ENCODE data around the gene DMKN. TPM values are rescaled to one million over a fixed set of nuclear protein-coding genes. Genes with fewer than 3 reads are reported as not detected.
A peak's percentile ranks its signal among the peaks of the same experiment; 100 is the strongest.
"Not testable (repeated sequence)": the region's sequence is repeated elsewhere in the genome, so short reads cannot be mapped to it uniquely, and the experiment has no call there.

The DMKN gene
- total and polyA plus RNA-seq, 9 donors = 1.1 to 22.6 (median 2.0) TPM

DNA sequence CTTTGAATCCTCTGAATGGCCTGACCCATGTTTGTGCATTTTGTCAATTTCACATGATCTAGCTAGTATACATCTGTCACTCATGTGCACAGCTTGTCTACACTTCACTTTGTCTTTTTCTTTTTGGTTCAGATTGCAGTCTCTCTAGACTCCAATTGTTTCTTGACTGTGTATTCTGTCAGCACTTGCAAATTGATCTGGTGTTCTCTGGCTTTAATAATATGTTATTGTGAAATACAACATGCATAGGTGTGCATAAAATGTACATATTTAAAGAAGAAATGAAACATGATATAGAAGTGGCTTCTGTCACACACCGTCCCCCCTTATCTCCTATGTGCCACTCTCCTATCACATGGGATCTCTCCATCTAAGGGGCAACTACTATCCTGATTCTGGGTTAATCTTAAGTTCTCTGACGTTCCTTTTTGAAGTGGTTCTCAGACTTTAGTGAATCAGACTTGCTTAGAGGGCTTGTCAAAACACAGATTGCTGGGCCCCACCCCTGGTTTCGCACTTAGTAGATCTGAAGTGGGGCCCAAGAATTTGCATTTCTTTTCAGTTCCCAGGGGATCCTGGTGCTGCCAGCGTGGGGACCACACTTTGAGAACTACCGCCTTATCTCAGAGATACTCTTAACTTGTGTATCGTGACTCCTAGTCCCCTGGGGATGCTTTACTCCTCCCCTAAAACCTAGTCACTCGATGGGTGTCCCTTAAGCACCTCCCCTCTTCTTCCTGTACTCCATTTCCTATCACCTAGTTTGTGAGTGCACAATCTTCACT, 29.0 kb downstream of the DMKN start:
- Histone ChIP-seq H3K36me3 (ENCODE audit: control insufficient read depth, insufficient read depth, low read length) (no peaks in the 10 kb centered on the region), H3K9me3 (replicated peaks; ENCODE audit: control insufficient read depth, low read depth, low read length) (no peaks in the 10 kb centered on the region), H3K27ac (ENCODE audit: low read length) (no peak overlapping the region), H3K27me3 (ENCODE audit: control insufficient read depth, insufficient read depth, low read length) (peaks cover 2% of the 10 kb centered on the region), H3K4me1 (ENCODE audit: control insufficient read depth, insufficient read depth, low read length) (no peaks in the 10 kb centered on the region), H3K4me3 (ENCODE audit: low read length) (no peak overlapping the region)
- DNase-seq = no peak
- 61% methylated on average over 6 of the region's 7 CpGs for WGBS (ENCODE audit: insufficient coverage)

DNA sequence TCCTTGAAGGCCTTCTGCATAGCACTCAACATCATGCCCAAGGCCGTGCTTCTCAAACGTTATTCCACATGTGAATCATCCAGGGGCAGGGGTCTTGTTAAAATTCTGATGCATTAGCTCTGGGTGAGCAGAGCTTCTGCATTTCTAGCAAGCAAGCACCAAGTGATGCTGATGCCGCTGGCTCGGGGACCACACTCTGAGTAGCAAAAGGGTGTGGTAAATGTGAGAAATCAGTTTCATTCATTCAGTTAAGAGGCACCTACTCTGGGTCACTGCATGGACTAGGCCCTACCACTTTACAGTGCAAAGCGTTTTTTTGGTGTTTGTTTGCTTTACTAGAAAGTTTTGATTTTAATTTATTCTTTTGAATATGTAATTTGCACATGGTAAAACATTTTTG, 30.4 kb downstream of the DMKN start:
- H3K27ac ChIP-seq (ENCODE audit: low read length) = no peak overlapping the region

DNA sequence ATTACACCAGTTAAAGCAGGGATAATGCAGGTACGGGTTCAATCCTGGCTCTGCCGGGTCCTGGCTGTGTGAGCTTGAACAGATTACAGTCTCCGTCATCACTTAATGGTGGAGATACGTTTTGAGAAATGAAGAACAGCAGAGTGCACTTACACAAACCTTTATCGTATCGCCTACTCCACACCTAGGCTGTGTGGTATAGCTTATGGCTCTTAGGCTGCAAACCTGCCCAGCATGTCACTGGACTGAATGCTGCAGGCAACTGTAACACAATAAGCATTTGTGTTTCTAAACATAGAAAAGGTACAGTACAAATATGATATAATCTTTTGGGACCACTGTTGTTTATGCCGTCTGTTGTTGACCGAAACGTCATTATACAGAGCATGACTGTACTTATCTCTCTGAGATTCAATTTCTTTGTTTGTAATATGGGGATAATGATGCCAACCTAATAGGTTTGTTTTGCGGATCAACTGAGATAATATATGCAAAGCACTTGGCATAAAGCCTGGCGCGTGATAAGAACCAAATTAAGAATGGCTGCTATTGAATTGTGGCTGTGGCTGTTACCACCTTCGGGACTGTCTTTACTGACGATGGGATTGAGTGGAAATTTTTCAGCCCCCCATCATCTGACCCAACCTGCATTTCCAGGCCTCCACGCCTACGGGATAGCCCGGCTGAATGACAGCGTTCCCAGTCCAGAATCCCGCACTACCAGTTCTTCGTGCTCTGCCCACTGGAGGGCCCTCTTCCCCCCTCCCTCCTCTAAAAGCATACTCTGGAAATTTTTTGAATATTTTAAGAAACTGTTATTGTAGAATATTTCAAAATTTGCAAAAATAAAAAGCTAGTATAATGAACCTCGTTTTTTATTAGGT, 34.4 kb downstream of the DMKN start:
- H3K4me1 ChIP-seq (ENCODE audit: control insufficient read depth, insufficient read depth, low read length) = no peaks in the 10 kb centered on the region
- no peak overlapping the region for H3K27ac ChIP-seq (ENCODE audit: low read length)
- no peaks in the 10 kb centered on the region for H3K36me3 ChIP-seq (ENCODE audit: control insufficient read depth, insufficient read depth, low read length)
- no peak for DNase-seq
- no peaks in the 10 kb centered on the region for H3K9me3 ChIP-seq (replicated peaks; ENCODE audit: control insufficient read depth, low read depth, low read length)
- H3K27me3 ChIP-seq (ENCODE audit: control insufficient read depth, insufficient read depth, low read length) = no peaks in the 10 kb centered on the region
- 81% methylated on average over 7 of the region's 21 CpGs for WGBS (ENCODE audit: insufficient coverage)
- no peak overlapping the region for H3K4me3 ChIP-seq (ENCODE audit: low read length)

More for the DNA sequence above, 30.4 kb downstream of the DMKN start:
- Histone ChIP-seq H3K36me3 (ENCODE audit: control insufficient read depth, insufficient read depth, low read length) (no peaks in the 10 kb centered on the region), H3K27me3 (ENCODE audit: control insufficient read depth, insufficient read depth, low read length) (peaks cover under 1% of the 10 kb centered on the region), H3K4me1 (ENCODE audit: control insufficient read depth, insufficient read depth, low read length) (no peaks in the 10 kb centered on the region), H3K9me3 (replicated peaks; ENCODE audit: control insufficient read depth, low read depth, low read length) (no peaks in the 10 kb centered on the region), H3K4me3 (ENCODE audit: low read length) (no peak overlapping the region)
- no peak for DNase-seq
- WGBS (ENCODE audit: insufficient coverage) = 83% methylated on average over 2 of the region's 5 CpGs

DNA sequence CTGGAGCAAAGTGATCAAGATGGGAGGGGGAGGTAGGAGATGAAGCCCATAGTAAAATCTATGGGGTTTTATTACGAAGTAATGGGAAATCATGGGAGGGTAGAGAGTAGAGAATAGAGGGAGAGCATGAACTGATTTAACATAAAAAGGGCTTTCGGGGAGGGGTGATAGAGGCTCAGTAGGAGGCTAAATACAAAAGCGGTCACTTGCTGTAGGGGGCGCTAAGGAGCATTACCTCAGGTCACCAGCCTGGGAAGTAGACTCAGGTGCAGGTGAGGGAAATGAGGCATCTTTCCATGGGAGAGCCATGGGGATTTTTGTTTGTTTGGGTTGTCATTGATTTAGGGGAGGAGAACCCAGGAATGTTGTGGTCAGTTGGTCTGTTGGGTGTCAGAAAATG, 37.3 kb downstream of the DMKN start:
- H3K4me3 ChIP-seq (ENCODE audit: low read length) = no peak overlapping the region
- no peaks in the 10 kb centered on the region for H3K9me3 ChIP-seq (replicated peaks; ENCODE audit: control insufficient read depth, low read depth, low read length)
- H3K36me3 ChIP-seq (ENCODE audit: control insufficient read depth, insufficient read depth, low read length) = no peaks in the 10 kb centered on the region
- no peaks in the 10 kb centered on the region for H3K4me1 ChIP-seq (ENCODE audit: control insufficient read depth, insufficient read depth, low read length)
- no peaks in the 10 kb centered on the region for H3K27me3 ChIP-seq (ENCODE audit: control insufficient read depth, insufficient read depth, low read length)
- H3K27ac ChIP-seq (ENCODE audit: low read length) = no peak overlapping the region
- 50% methylated on average over 4 of the region's 4 CpGs for WGBS (ENCODE audit: insufficient coverage)
- no peak for DNase-seq

DNA sequence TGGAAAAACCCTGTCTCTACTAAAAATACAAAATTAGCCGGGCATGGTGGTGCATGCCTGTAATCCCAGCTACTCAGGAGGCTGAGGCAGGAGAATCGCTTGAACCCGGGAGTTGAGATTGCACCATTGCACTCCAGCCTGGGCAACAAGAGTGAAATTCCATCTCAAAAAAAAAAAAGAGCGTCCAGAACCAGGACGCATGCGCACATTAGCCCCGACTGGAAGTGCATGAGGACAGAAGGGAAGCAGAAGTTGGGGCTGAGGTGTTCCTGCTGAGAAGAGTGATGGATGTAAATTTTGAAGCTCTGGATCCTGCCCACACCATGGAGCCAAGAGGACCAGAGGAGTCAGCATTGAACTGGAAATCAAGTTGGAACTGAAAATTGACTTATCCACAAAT, 38.9 kb downstream of the DMKN start:
- not testable (repeated sequence) for H3K9me3 ChIP-seq (replicated peaks; ENCODE audit: control insufficient read depth, low read depth, low read length); DNase-seq; H3K27ac ChIP-seq (ENCODE audit: low read length); H3K27me3 ChIP-seq (ENCODE audit: control insufficient read depth, insufficient read depth, low read length); H3K4me1 ChIP-seq (ENCODE audit: control insufficient read depth, insufficient read depth, low read length); H3K36me3 ChIP-seq (ENCODE audit: control insufficient read depth, insufficient read depth, low read length); H3K4me3 ChIP-seq (ENCODE audit: low read length)
- WGBS (ENCODE audit: insufficient coverage) = 92% methylated on average over 5 of the region's 7 CpGs

DNA sequence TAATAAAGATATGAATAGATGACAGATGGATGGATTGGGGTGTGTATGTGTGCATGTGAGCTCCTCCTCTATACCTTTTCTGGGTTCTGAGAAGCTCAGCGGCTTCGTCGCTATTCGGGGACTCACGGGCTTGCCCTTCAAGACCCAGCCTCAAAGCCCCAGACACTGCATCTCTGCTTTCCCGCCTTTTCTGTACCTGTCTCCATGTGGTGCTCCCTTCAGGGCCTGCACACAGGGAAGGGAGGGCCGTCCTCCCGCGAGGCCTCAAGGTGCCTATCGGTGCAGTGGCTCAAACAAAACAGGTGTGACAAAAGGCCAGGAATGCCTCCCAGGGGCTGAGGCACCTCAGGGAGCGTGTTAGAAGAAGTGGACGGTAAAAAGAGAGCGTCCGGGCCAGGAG, 39.3 kb downstream of the DMKN start:
- Histone ChIP-seq H3K27me3 (ENCODE audit: control insufficient read depth, insufficient read depth, low read length) (no peaks in the 10 kb centered on the region), H3K36me3 (ENCODE audit: control insufficient read depth, insufficient read depth, low read length) (no peaks in the 10 kb centered on the region), H3K4me1 (ENCODE audit: control insufficient read depth, insufficient read depth, low read length) (no peaks in the 10 kb centered on the region), H3K9me3 (replicated peaks; ENCODE audit: control insufficient read depth, low read depth, low read length) (no peaks in the 10 kb centered on the region), H3K4me3 (ENCODE audit: low read length) (no peak overlapping the region), H3K27ac (ENCODE audit: low read length) (no peak overlapping the region)
- DNase-seq = no peak
- 88% methylated on average over 8 of the region's 14 CpGs for WGBS (ENCODE audit: insufficient coverage)

DNA sequence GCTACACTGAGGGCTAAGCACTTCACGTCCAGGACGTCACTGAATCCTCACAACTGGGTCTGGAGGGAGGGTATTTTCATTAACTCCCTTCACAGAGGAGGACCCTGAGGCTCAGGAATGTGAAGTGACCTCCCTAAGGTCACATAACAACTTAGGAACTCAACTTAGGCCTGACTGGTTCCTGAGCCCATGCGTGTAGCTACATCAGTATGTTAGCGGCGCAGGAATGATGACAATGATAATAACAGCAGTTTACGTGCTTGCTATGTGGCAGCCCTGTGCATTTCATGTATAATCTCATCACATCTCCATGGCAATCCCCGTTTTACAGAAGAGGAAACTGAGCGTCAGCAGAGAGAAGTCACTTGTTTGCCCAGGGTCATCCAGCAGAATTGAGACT, 41.5 kb downstream of the DMKN start:
- Histone ChIP-seq H3K27ac (ENCODE audit: low read length) (no peak overlapping the region), H3K36me3 (ENCODE audit: control insufficient read depth, insufficient read depth, low read length) (no peaks in the 10 kb centered on the region), H3K27me3 (ENCODE audit: control insufficient read depth, insufficient read depth, low read length) (no peaks in the 10 kb centered on the region), H3K9me3 (replicated peaks; ENCODE audit: control insufficient read depth, low read depth, low read length) (no peaks in the 10 kb centered on the region), H3K4me1 (ENCODE audit: control insufficient read depth, insufficient read depth, low read length) (peaks cover 2% of the 10 kb centered on the region), H3K4me3 (ENCODE audit: low read length) (no peak overlapping the region)
- 95% methylated on average over 3 of the region's 8 CpGs for WGBS (ENCODE audit: insufficient coverage)
- DNase-seq = no peak

DNA sequence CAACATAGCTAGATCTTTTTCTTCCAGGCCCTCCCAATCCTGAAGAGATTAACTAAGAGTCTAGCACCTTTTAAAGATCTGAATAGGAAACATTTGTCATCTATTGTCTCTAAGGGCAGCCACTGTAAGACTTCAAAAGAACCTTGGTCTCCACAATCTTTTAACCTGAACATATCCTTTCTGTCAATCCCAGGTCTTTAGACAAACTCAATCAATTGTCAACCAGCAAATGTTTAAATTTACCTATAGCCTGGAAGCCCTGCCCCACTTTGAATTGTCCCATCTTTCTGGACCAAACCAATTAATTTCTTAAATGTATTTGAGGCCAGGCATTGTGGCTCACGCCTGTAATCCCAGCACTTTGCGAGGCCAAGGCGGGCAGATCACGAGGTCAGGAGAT, 42.4 kb downstream of the DMKN start:
- not testable (repeated sequence) for DNase-seq; H3K4me3 ChIP-seq (ENCODE audit: low read length); H3K27ac ChIP-seq (ENCODE audit: low read length); H3K36me3 ChIP-seq (ENCODE audit: control insufficient read depth, insufficient read depth, low read length); H3K9me3 ChIP-seq (replicated peaks; ENCODE audit: control insufficient read depth, low read depth, low read length); H3K4me1 ChIP-seq (ENCODE audit: control insufficient read depth, insufficient read depth, low read length); H3K27me3 ChIP-seq (ENCODE audit: control insufficient read depth, insufficient read depth, low read length)
- 86% methylated on average over 4 of the region's 4 CpGs for WGBS (ENCODE audit: insufficient coverage)

DNA sequence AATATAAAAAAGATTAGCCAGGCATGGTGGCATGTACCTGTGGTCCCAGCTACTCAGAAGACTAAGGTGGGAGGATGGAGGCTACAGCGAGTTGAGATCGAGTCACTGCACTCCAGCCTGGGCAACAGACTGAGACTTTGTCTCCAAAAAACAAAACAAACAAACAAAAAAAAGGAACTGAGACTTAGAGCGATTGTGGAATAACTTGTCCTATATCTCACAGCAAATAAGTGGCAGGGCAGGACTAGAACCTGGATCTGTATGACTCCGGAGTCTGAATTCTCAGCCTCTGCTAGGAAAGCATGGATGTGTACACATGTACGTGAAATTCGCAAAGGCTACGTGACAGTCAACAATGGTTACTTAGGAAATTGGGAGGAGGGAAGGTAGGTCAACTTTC, 43.3 kb downstream of the DMKN start:
- H3K4me1 ChIP-seq (ENCODE audit: control insufficient read depth, insufficient read depth, low read length) = peaks cover 2% of the 10 kb centered on the region
- H3K36me3 ChIP-seq (ENCODE audit: control insufficient read depth, insufficient read depth, low read length) = no peaks in the 10 kb centered on the region
- no peaks in the 10 kb centered on the region for H3K27me3 ChIP-seq (ENCODE audit: control insufficient read depth, insufficient read depth, low read length)
- 100% methylated on average over 1 of the region's 7 CpGs for WGBS (ENCODE audit: insufficient coverage)
- no peaks in the 10 kb centered on the region for H3K9me3 ChIP-seq (replicated peaks; ENCODE audit: control insufficient read depth, low read depth, low read length)
- H3K27ac ChIP-seq (ENCODE audit: low read length) = no peak overlapping the region
- DNase-seq = no peak
- H3K4me3 ChIP-seq (ENCODE audit: low read length) = no peak overlapping the region

DNA sequence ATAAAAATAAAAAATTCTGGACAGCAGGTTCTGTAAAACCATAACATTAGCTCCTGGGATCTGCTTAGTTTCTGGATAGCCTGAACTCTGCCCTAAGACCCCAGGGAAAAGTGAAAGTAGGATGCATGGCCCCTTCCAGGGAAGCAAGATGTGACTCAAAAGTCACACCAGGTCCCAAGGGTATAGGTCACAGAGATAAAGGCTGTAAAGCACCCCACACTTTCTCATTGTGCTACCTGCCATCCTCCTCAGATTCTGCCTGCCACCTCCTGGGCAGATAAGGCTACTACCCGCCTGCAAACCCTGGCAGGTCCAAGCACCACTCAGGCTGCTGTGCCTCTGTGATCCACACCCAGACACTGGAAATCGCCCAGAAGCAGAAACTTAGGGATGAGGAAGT, 44.8 kb downstream of the DMKN start:
- Histone ChIP-seq H3K27me3 (ENCODE audit: control insufficient read depth, insufficient read depth, low read length) (no peaks in the 10 kb centered on the region), H3K9me3 (replicated peaks; ENCODE audit: control insufficient read depth, low read depth, low read length) (no peaks in the 10 kb centered on the region), H3K4me3 (ENCODE audit: low read length) (no peak overlapping the region), H3K27ac (ENCODE audit: low read length) (no peak overlapping the region), H3K4me1 (ENCODE audit: control insufficient read depth, insufficient read depth, low read length) (peaks cover 2% of the 10 kb centered on the region), H3K36me3 (ENCODE audit: control insufficient read depth, insufficient read depth, low read length) (no peaks in the 10 kb centered on the region)
- DNase-seq = peak; percentile 44
- 31% methylated on average over 2 of the region's 2 CpGs for WGBS (ENCODE audit: insufficient coverage)

Data from muscle of leg (tissue), 11 donors.